HG02943 (cell line): ENCODE results near the gene LPP.

Source experiments
- ATAC-seq: cut with Tn5 transposase; IDR thresholded peaks from one replicate; pipeline ENCODE4 v1.9.1; 2021; ENCODE audit warnings: mild to moderate bottlenecking, low read depth, moderate library complexity; ENCODE audit not compliant: unreplicated experiment

LPP gene

GRCh38 chr3:188863999-188864406 lies 710.0 kb downstream of the LPP start:
- ATAC-seq: no peak

- ATAC-seq: no peak
Measured at GRCh38 chr3:188867691-188868265, 713.8 kb downstream of the LPP start.

GRCh38 chr3:188868803-188869202 lies 714.8 kb downstream of the LPP start:
- no peak for ATAC-seq

GRCh38 chr3:188869628-188870027 lies 715.7 kb downstream of the LPP start:
- no peak for ATAC-seq

- no peak for ATAC-seq
Measured at GRCh38 chr3:188870431-188870830, 716.5 kb downstream of the LPP start.

GRCh38 chr3:188874576-188874975 lies 720.6 kb downstream of the LPP start:
- ATAC-seq: no peak

DNA sequence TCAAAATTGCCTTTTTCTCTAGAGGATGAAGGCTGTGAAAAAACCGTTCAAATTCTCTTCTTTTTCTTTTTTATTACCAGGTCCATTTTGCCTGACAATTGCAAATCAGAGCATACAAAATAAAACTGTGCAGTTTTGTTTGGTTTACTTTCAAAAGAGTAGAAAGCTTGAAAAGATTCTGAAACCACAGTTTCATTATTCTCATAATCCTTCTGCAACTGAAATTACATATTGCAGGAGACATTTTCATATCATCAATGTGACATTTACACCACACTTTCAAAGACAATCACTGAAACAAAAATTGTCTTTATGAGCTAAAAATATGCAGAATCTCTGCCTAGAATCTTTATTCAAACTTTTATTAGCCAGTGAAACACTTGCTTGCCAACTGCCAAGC lies 721.5 kb downstream of the LPP start:
- no peak for ATAC-seq

DNA sequence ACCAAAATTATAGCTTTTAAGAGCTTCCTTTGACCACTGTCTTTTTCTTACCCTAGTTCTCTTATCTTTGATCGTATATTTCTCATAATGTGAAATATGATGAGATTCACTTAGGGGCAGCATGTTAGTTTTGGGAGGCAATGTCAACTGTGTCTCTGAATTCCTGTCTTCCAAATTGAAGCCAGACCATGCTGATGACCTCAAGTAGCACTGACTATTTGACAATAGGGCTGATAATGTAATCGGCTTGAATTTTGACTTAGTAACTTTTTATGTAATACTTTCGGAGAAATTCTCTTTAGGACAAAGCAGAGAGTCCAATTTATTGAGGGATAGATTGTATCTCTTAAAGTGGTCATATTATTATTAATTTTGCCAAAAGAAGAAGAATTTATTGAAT lies 722.4 kb downstream of the LPP start:
- no peak for ATAC-seq

- no peak for ATAC-seq
Measured at GRCh38 chr3:188877381-188877780, 723.4 kb downstream of the LPP start.

GRCh38 chr3:188878076-188878475 lies 724.1 kb downstream of the LPP start:
- no peak for ATAC-seq

- ATAC-seq: no peak
Measured at GRCh38 chr3:188881954-188882641, 728.1 kb downstream of the LPP start.

DNA sequence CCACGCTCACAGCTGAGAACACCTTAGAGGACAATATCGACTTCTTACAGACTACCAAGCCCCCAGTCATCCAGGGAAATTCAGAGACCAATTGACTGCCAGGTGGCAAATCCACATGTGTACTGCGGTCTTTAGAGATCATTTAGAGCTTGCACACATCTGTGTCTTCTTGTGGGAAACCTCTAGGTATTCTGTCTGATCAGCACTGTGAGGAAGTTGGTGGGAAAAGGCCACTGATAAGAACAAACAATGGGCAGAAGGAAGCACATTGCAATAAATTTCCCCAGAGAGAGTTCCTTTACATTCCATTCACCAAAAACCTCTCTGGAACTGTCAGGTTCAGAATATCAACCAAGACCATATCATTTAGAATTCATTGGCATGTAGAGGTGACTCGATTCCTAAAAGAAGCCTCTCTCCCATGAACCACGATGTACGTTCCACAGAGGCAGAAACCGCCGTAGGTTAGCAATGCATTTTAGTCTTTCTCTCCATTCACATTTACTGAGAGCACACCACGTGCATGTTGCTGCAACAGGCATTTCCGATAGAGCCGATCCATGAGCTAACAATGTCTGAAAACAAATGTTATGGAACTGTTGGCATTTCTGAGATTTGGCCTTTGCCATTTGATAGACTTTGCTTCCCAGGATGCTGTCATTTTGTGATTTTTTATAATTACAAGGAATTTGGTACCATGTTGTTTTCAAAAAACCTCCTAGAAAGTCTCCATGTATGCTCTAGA lies 730.5 kb downstream of the LPP start:
- ATAC-seq: no peak

DNA sequence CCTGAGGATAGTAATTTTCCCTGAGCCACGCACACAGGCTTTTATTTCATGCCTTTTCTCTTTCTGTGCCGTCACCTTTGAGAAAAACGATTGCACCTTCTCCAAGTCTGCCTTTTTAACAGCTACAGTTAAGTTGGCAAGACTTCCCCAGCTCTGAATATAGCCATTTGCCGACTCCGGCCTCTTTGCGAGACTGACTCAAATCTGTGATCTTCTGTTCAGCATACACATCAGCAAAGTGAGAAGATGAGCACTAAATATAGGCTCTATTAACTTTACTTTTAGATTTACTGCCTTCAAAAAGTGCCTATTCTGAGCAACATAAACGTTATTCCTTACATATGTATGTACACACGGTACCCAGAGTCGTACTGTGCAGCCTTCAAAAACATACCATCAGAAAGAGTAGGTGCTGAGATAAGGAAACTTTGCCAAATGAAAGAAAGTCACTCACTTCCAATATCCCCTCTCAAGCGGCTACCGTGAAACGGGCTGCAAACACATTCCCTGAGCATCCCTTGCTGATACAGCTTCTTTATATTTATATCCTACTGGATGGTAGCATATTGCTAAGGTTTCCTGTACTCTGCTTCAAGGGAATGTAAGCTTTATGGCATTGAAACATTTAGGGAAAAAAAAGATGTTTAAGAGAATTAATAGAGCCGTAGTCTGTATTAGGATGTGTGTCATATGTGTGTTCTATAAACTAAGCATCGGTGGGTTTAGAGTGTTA lies 734.5 kb downstream of the LPP start:
- no peak for ATAC-seq

GRCh38 chr3:188889054-188889491 lies 735.1 kb downstream of the LPP start:
- ATAC-seq: no peak

- ATAC-seq: no peak
Measured at GRCh38 chr3:188890572-188891270, 736.8 kb downstream of the LPP start.

DNA sequence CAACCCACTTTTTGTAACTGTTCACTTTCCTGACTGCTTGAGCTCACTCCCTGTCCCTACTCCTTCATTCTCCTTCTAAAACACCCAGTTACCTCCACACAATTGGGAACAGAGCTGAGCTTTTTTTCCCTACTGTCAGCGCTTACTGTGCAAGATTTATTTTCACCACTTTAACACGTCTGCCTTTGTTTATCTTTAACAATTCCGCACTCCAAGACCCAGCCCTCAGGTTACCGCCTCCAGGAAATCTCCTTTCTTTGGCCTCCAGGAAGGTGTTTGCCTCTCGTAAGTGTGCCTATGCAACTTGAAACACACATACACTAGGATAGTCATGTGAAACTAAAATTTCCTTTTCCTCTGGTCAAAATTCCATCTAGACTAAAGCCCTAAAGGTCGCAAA lies 745.9 kb downstream of the LPP start:
- ATAC-seq: no peak

DNA sequence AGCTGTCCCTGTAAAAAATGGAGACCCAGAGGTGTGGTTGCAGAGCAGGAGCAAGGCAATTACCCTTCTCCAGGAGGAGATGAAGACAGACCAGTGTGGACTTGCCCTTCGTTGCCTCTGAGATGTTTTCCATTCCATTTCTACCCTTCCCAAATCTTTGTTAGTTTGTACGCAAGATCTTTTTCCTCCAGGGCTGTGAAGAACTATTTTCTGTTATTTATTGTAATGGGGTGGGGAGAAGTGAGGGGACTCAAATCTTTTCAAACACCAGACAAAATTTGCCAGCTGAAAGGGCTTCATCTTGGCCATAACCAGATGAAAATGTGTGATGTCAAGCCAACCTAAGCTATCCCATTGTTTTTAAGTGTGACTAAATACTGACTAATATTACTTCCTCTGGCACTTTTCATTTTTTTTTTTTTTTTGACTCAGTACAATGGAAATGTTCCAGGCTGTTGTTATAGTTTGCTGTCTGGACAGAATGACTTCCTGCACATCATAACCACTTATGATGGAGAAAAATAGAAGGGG lies 746.5 kb downstream of the LPP start:
- ATAC-seq: no peak

DNA sequence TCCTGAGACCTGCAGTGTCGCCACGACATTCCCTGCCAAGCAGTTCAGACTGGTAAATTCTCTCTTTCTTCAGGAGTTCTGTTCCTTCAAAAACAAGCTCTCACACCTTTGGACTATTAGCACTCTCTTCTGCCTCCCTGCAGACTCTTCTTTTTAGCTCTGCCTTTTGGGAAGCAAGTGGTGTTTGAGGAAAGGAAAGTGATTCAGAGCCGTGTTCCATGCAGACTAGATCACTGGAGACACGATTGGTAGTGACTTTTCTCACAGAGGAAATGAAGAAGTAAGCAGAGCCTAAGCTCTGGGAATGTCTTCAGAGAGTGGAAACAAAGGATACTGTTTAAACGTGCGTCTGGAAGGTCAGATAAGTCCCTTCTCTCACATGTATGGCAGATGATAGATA lies 747.2 kb downstream of the LPP start:
- ATAC-seq: no peak

- ATAC-seq: no peak
Measured at GRCh38 chr3:188901671-188902287, 747.8 kb downstream of the LPP start.

DNA sequence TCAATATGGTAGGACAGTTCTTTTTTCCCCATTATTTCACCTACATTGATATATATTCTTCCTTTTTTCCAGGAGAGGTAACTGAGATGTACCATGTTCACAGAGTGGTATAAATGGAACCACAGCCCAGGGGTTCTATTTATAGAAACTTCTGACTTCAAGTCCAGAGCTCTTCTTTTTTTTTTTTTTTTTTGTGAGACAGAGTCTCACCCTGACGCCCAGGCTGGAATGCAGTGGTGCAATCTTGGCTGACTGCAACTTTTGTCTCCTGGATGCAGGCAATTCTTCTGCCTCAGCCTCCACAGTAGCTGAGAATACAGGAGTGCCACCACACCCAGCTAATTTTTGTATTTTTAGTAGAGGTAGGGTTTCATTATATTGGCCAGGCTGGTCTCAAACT lies 750.7 kb downstream of the LPP start:
- no peak for ATAC-seq
